IPS-NIHi7 (cell line): Measurements from ENCODE around the gene GPAT3.
A peak's percentile ranks its signal among the peaks of the same experiment; 100 is the strongest.
"Not testable (repeated sequence)": the region's sequence is repeated elsewhere in the genome, so short reads cannot be mapped to it uniquely, and the experiment has no call there.

ENCODE experiments used
- DNase-seq: peaks from one replicate; pipeline ENCODE4 v3.0.0; 2012; ENCODE audit warnings: mixed read lengths; ENCODE audit errors: extremely low spot score

GPAT3 gene

GRCh38 chr4:83552083-83552482 lies 16.2 kb downstream of the GPAT3 start:
- DNase-seq: no peak

- DNase-seq: no peak
Measured at GRCh38 chr4:83552924-83553323, 17.0 kb downstream of the GPAT3 start.

GRCh38 chr4:83556006-83556707 lies 20.2 kb downstream of the GPAT3 start:
- no peak for DNase-seq

GRCh38 chr4:83556816-83557215 lies 20.9 kb downstream of the GPAT3 start:
- DNase-seq: no peak

GRCh38 chr4:83558059-83558653 lies 22.2 kb downstream of the GPAT3 start:
- no peak for DNase-seq

GRCh38 chr4:83558680-83559079 lies 22.8 kb downstream of the GPAT3 start:
- DNase-seq: no peak

GRCh38 chr4:83560523-83560922 lies 24.6 kb downstream of the GPAT3 start:
- DNase-seq: no peak

GRCh38 chr4:83561381-83561780 lies 25.5 kb downstream of the GPAT3 start:
- no peak for DNase-seq

GRCh38 chr4:83563998-83564397 lies 28.1 kb downstream of the GPAT3 start:
- DNase-seq: no peak

- DNase-seq: no peak
Measured at GRCh38 chr4:83568062-83568461, 32.2 kb downstream of the GPAT3 start.

- DNase-seq: no peak
Measured at GRCh38 chr4:83569429-83569828, 33.5 kb downstream of the GPAT3 start.

GRCh38 chr4:83569987-83570386 lies 34.1 kb downstream of the GPAT3 start:
- DNase-seq: no peak

- no peak for DNase-seq
Measured at GRCh38 chr4:83572848-83573247, 36.9 kb downstream of the GPAT3 start.

GRCh38 chr4:83574247-83574646 lies 38.3 kb downstream of the GPAT3 start:
- DNase-seq: no peak

- not testable (repeated sequence) for DNase-seq
Measured at GRCh38 chr4:83576237-83576636, 40.3 kb downstream of the GPAT3 start.

GRCh38 chr4:83581411-83582288 lies 45.7 kb downstream of the GPAT3 start:
- no peak for DNase-seq

- DNase-seq: no peak
Measured at GRCh38 chr4:83582289-83582785, 46.4 kb downstream of the GPAT3 start.

- DNase-seq: no peak
Measured at GRCh38 chr4:83585982-83586508, 50.1 kb downstream of the GPAT3 start.

- no peak for DNase-seq
Measured at GRCh38 chr4:83589279-83589678, 53.4 kb downstream of the GPAT3 start.

- DNase-seq: no peak
Measured at GRCh38 chr4:83591056-83591455, 55.1 kb downstream of the GPAT3 start.

- DNase-seq: no peak
Measured at GRCh38 chr4:83591730-83592129, 55.8 kb downstream of the GPAT3 start.

- peak; percentile 64 for DNase-seq
Measured at GRCh38 chr4:83599183-83599582, 63.3 kb downstream of the GPAT3 start.
